ENCODE results near the gene CADM1. TPM values are rescaled to one million over a fixed set of nuclear protein-coding genes. Genes with fewer than 3 reads are reported as not detected.

CADM1 gene
- total and polyA plus RNA-seq, 9 donors, result 6.6 to 61.2 (median 17.2) TPM

- Histone ChIP-seq H3K27ac (no peak overlapping the region), H3K36me3 (no peaks in the 10 kb centered on the region), H3K4me3 (no peak overlapping the region), H3K4me1 (ENCODE audit: insufficient read depth) (peaks cover 2% of the 10 kb centered on the region), H3K9me3 (no peaks in the 10 kb centered on the region), H3K27me3 (no peaks in the 10 kb centered on the region)
- no peak for DNase-seq
- intact Hi-C loops (cut with DNase I), result no loop called here
- 89 to 93% (median 90%) methylated on average over 5 of the region's 5 CpGs for WGBS, 3 donors
- TF ChIP-seq EP300 (IDR thresholded peaks at IDR 0.05), result no peak
- TF ChIP-seq POLR2A (IDR thresholded peaks at IDR 0.05), result no peak
- TF ChIP-seq CTCF (IDR thresholded peaks at IDR 0.05), result no peak
These were observed 281.2 kb downstream of the CADM1 start for GRCh38 chr11:115222863-115223530.

GRCh38 chr11:115222218-115222862 lies 281.9 kb downstream of the CADM1 start:
- Histone ChIP-seq H3K27me3 (no peaks in the 10 kb centered on the region), H3K9me3 (no peaks in the 10 kb centered on the region), H3K4me1 (ENCODE audit: insufficient read depth) (peaks cover 2% of the 10 kb centered on the region), H3K27ac (no peak overlapping the region), H3K36me3 (no peaks in the 10 kb centered on the region), H3K4me3 (no peak overlapping the region)
- intact Hi-C loops (cut with DNase I), result no loop called here
- no peak for DNase-seq
- 35 to 45% (median 39%) methylated on average over 5 of the region's 5 CpGs for WGBS, 3 donors
- TF ChIP-seq CTCF (IDR thresholded peaks at IDR 0.05) (no peak), POLR2A (IDR thresholded peaks at IDR 0.05) (no peak), EP300 (IDR thresholded peaks at IDR 0.05) (no peak)

GRCh38 chr11:115221461-115222069 lies 282.6 kb downstream of the CADM1 start:
- TF ChIP-seq CTCF (IDR thresholded peaks at IDR 0.05) (no peak), EP300 (IDR thresholded peaks at IDR 0.05) (no peak), POLR2A (IDR thresholded peaks at IDR 0.05) (no peak)
- H3K9me3 ChIP-seq, result no peaks in the 10 kb centered on the region
- intact Hi-C loops (cut with DNase I), result no loop called here
- WGBS, 3 donors, result 71 to 97% (median 91%) methylated on average over 2 of the region's 2 CpGs
- DNase-seq, result no peak
- H3K4me1 ChIP-seq (ENCODE audit: insufficient read depth), result peaks cover 2% of the 10 kb centered on the region
- no peak overlapping the region for H3K4me3 ChIP-seq
- H3K27ac ChIP-seq, result no peak overlapping the region
- no peaks in the 10 kb centered on the region for H3K36me3 ChIP-seq
- H3K27me3 ChIP-seq, result no peaks in the 10 kb centered on the region

GRCh38 chr11:115220911-115221310 lies 283.3 kb downstream of the CADM1 start:
- Histone ChIP-seq H3K9me3 (no peaks in the 10 kb centered on the region), H3K4me3 (no peak overlapping the region)
- TF ChIP-seq EP300 (IDR thresholded peaks at IDR 0.05), result no peak
- no peak for TF ChIP-seq CTCF (IDR thresholded peaks at IDR 0.05)
- no peak for TF ChIP-seq POLR2A (IDR thresholded peaks at IDR 0.05)

More at GRCh38 chr11:115220911-115221310, 283.3 kb downstream of the CADM1 start:
- no peaks in the 10 kb centered on the region for H3K36me3 ChIP-seq
- peaks cover 2% of the 10 kb centered on the region for H3K4me1 ChIP-seq (ENCODE audit: insufficient read depth)
- H3K27me3 ChIP-seq, result no peaks in the 10 kb centered on the region
- no peak for DNase-seq
- WGBS, 3 donors, result 91 to 92% (median 91%) methylated on average over 4 of the region's 4 CpGs
- H3K27ac ChIP-seq, result no peak overlapping the region
- intact Hi-C loops (cut with DNase I), result no loop called here
